NCI-H226 (cell line): ENCODE measurements around the gene ADAMTS15.
A peak's percentile ranks its signal among the peaks of the same experiment; 100 is the strongest.

ENCODE experiments used
- DNase-seq: peaks from one replicate; pipeline ENCODE4 v3.0.0-alpha.2; 2015

Gene ADAMTS15, protein sequence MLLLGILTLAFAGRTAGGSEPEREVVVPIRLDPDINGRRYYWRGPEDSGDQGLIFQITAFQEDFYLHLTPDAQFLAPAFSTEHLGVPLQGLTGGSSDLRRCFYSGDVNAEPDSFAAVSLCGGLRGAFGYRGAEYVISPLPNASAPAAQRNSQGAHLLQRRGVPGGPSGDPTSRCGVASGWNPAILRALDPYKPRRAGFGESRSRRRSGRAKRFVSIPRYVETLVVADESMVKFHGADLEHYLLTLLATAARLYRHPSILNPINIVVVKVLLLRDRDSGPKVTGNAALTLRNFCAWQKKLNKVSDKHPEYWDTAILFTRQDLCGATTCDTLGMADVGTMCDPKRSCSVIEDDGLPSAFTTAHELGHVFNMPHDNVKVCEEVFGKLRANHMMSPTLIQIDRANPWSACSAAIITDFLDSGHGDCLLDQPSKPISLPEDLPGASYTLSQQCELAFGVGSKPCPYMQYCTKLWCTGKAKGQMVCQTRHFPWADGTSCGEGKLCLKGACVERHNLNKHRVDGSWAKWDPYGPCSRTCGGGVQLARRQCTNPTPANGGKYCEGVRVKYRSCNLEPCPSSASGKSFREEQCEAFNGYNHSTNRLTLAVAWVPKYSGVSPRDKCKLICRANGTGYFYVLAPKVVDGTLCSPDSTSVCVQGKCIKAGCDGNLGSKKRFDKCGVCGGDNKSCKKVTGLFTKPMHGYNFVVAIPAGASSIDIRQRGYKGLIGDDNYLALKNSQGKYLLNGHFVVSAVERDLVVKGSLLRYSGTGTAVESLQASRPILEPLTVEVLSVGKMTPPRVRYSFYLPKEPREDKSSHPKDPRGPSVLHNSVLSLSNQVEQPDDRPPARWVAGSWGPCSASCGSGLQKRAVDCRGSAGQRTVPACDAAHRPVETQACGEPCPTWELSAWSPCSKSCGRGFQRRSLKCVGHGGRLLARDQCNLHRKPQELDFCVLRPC

GRCh38 chr11:130448416-130449309 is at the start of gene ADAMTS15:
Gene ADAMTS15, plus strand, starts transcription at chr11:130448645. Its CDS starts 329 bp downstream, at chr11:130448974.
- peak; percentile 92 for DNase-seq

- no peak for DNase-seq
Observed at GRCh38 chr11:130399196-130399595, 49.2 kb upstream of the ADAMTS15 start.

GRCh38 chr11:130400781-130401483 is 47.5 kb upstream of the ADAMTS15 start:
- DNase-seq: no peak

DNA sequence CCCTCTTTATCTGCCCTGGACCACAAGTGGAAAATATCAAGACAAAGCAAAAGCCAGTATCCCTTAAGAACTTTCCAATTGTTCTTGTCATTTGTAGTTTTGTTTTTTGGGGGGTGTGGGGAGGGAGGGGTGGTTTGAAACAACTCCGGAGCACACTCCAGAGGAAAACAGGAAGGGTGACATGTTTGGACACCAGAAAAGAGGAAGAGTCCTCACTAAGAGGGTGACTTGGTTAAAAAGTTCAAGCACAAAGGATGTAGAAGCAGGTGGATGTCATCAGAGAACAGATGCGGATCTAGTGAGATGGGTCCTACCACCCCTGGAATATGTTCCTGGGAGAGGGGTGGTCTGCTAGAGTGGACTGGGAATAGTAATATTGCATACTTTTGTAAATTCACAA is 45.9 kb upstream of the ADAMTS15 start:
- no peak for DNase-seq

GRCh38 chr11:130403271-130403804 is 45.1 kb upstream of the ADAMTS15 start:
- peak; percentile 85 for DNase-seq

- DNase-seq: no peak
Observed at GRCh38 chr11:130403967-130404366, 44.5 kb upstream of the ADAMTS15 start.

DNA sequence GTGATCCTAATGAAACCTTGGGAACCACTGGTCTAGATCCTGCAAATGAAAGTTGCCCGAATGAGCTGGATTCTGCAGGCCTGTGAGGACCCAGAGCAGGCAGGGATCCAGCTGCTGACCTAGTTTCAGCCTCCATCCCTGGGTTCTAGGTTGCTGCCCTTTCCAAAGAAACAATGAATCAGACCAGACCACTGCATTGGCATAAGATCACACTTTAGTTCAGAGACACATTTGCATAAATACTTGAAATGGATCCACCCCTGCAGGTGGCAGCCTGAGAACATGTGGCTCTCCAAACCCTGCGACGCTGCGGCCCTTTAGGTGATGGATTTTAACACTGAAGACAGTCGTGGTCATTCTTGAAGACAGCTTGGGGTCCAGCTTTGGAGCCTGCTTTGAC is 43.7 kb upstream of the ADAMTS15 start:
- no peak for DNase-seq

DNA sequence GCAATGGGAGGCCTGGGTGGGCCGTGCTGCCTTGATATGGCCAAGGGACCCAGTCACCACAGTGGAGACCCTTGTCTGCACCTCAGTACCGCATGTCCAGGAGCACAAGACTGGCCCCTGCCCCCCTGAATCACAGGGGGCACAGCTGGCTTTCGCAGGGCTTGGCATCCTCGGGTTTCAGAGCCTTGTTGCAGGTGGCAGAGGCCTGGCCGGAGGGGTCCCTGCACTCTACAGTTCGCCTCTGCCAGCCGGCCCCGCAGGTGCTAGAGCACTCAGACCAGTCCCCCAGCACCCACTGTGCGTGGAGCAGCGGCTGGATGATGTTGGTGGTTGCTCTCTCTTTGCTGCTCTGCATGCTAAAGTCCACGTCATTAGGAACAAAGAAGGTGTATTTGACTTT is 43.0 kb upstream of the ADAMTS15 start:
- no peak for DNase-seq

GRCh38 chr11:130407978-130408377 is 40.5 kb upstream of the ADAMTS15 start:
- DNase-seq: peak; percentile 49

DNA sequence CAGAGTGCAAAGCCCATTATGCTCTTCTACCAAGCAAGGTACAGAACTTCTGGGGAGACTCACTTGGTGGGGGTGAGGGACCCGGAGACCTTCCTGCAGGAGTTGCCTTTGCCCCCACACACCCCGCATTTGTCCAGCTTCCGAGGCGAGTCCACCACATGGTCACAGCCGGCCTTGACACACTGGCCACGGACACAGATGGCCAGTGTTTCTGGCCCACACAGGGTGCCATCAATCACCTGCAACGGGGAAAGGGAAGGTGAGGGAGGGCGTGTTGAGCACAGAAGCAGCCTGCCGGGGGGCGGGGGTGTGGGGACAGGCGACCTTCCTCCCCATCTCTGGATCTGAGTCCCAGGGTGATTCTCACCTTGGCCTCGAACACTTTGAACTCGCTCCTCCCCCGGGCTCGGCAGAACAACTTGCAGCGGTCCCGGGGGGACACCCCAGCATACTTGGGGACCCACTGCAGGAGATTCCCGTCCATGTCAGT is 40.0 kb upstream of the ADAMTS15 start:
- no peak for DNase-seq

DNA sequence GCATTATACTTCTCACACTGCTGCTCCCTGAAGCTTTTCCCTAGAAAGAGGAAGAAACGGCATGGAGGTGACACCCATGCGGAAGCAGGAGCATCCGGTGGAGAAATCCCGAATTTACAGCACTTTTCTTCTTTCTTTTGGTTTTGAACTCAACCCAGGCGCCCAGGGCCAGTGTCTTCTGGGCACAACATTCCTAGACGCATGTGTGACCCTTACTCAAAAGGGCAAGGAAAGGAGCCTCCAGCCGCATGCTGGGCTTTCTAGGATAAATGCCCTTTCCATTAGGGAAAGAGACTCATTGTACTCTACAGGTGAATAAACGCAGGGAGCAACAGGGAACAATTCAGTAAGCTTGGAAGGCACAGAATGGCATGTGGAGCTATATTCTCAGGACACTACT is 39.5 kb upstream of the ADAMTS15 start:
- DNase-seq: no peak

DNA sequence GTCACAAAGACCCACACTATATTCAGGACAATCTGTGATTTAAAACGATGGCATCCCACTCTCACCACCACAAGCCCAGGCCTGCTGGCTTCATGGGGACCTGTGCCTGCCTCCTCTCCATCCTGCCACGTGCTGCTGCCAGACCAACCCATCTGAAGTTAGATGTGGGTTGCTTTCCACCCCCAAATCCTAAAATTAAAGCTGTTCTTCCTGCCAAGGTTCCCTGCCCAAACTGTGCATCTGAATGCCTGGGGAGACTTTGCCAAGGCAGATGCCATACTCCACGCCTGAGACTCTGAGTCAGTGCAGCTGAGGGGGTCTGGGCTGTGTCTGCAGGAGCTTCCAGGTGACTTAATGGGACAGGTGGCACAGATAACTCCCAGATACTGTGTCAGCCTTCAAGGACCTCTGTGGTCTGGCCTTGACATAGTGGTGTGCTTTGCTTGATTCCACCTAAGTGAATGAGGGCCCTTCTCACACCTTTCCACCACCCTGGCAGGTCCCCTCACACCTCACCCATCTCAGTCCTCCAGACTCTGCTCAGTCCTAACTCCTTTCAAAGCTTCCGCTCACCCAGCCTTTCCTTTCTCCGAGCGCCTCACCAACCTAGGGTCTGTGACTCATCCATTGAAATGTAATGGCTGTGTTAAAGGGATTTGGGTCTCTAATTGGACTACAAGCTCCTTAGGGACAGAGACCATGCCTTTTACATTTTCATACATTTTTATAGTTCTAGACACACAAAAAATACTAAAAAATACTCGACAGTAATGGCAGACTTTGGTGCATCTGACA is 38.7 kb upstream of the ADAMTS15 start:
- no peak for DNase-seq

- DNase-seq: no peak
Observed at GRCh38 chr11:130411223-130411622, 37.2 kb upstream of the ADAMTS15 start.

- peak; percentile 81 for DNase-seq
Observed at GRCh38 chr11:130413405-130414106, 34.9 kb upstream of the ADAMTS15 start.

DNA sequence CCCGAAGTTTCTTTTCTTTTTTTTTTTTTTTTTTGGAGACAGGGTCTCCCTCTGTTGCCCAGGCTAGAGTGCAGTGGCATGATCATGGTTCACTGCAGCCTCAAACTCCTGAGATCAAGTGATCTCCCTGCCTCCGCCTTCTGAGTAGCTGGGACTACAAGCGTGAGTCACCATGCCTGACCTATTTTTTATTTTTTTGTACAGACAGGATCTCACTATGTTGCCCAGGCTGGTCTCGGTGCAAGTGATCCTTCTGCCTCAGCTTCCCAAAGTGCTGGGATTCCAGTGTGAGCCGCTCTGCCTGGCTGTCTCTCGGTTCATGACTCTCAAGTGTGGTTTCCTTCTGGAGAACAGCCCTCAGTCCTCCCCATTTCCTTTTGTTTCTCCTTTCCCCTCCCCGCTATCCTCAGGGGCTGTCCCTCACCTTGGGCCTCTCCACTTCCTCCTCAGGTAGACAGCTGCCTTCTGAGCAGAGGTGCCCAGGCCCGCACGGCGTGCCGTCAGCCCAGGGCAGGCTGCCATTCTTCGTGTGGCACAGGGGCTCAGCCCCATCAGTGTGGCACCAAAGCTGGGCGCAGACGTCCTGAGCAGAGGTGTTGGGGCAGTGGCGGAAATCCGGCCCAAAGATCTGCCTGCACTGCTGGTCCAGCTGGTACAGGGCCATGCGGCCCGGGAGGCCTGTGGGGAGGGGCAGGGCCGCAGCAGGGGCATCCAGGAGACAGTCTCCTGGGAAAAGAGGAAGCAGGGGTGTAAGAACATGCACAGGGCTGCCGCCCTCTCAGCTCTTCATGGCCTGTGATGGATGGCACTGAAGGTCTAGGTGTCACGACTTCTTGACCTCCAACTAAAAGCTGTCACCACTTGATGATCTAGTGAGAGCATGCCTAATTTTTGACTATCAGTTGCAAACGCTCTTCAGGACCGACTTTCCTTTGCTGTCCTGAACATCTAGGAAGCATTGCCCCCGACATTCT is 34.1 kb upstream of the ADAMTS15 start:
- no peak for DNase-seq

- no peak for DNase-seq
Observed at GRCh38 chr11:130415731-130416529, 32.5 kb upstream of the ADAMTS15 start.

DNA sequence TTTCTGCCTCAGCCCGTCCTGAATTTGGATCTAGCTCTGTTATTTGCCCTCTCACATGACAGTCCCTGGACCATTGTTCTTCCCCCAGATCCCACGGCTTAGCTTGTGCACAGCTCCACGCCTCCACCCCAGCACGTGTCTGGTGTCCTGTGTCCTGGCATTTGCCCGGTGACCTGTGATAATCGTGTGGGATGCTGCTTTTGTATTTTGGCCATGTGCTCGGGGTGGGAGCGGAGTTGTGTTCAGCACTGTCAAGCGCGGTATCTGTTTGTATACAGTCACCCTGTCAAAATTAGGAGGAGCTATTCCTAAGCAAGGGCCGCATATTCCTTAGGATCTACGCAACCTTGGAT is 31.9 kb upstream of the ADAMTS15 start:
- no peak for DNase-seq

DNA sequence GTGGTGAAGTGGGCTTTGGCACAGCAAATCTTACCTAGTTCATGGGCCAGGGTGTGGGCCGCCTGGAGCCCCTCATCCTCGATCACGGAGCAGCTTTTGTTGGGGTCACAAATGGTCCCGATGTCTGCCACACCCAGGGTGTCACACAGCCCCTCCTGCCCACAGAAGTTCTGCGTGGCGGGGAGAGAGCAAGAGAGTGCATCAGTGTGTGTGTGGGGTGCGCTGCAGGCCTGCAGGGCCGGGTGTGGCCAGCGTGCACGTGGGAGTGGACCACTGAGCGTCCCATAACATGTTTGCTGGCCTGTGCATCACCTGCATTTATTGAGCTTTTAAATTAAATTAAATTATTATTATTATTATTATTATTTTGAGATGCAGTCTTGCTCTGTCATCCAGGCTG is 31.5 kb upstream of the ADAMTS15 start:
- DNase-seq: no peak
